ENCODE data around the gene KLHL30.

The KLHL30 gene

GRCh38 chr2:238157506-238158017 lies 19.1 kb downstream of the KLHL30 start:
- no peak overlapping the region for H3K4me3 ChIP-seq (ENCODE audit: low read depth, low read length)
- ChIA-PET POLR2A (no interaction called here), CTCF (no interaction called here)
- DNase-seq (ENCODE audit: low read depth, low spot score) = no peak
- TF ChIP-seq CTCF (IDR thresholded peaks at IDR 0.05; ENCODE audit: insufficient read depth, low read length, missing control alignments) = no peak

GRCh38 chr2:238158018-238158508 lies 19.6 kb downstream of the KLHL30 start:
- POLR2A ChIA-PET = no interaction called here
- H3K4me3 ChIP-seq (ENCODE audit: low read depth, low read length) = no peak overlapping the region
- no peak for TF ChIP-seq CTCF (IDR thresholded peaks at IDR 0.05; ENCODE audit: insufficient read depth, low read length, missing control alignments)
- CTCF ChIA-PET = no interaction called here
- DNase-seq (ENCODE audit: low read depth, low spot score) = no peak

GRCh38 chr2:238158509-238159070 lies 20.1 kb downstream of the KLHL30 start, which contains the start of gene ERFE:
ERFE (plus strand) TSS chr2:238158970; CDS start chr2:238159008, 38 bp downstream.
- ChIA-PET CTCF (interaction anchor here (0.7 to 3.1 kb wide), 5 partner anchors 9 to 105 kb away, joined by 3 to 28 read pairs (median 4); no protein-coding TSS in a partner anchor), POLR2A (no interaction called here)
- peak within 1 kb of the TSS; percentile 43 for H3K4me3 ChIP-seq (ENCODE audit: low read depth, low read length)
- TF ChIP-seq CTCF (IDR thresholded peaks at IDR 0.05; ENCODE audit: insufficient read depth, low read length, missing control alignments) = peak; percentile 72
- no peak for DNase-seq (ENCODE audit: low read depth, low spot score)

GRCh38 chr2:238159071-238159539 lies 20.6 kb downstream of the KLHL30 start:
- peak overlapping the region; percentile 43 for H3K4me3 ChIP-seq (ENCODE audit: low read depth, low read length)
- ChIA-PET CTCF (interaction anchor here (0.7 to 3.1 kb wide), 6 partner anchors 9 to 105 kb away, joined by 3 to 28 read pairs (median 4); no protein-coding TSS in a partner anchor), POLR2A (no interaction called here)
- TF ChIP-seq CTCF (IDR thresholded peaks at IDR 0.05; ENCODE audit: insufficient read depth, low read length, missing control alignments) = no peak
- DNase-seq (ENCODE audit: low read depth, low spot score) = no peak

GRCh38 chr2:238159661-238160205 lies 21.3 kb downstream of the KLHL30 start:
- TF ChIP-seq CTCF (IDR thresholded peaks at IDR 0.05; ENCODE audit: insufficient read depth, low read length, missing control alignments) = no peak
- ChIA-PET CTCF (interaction anchor here (1.2 to 3.1 kb wide), 5 partner anchors 8 to 104 kb away, joined by 5 to 28 read pairs (median 6); no protein-coding TSS in a partner anchor), POLR2A (interaction anchor here (0.7 kb wide), 1 partner anchor 10 kb away, joined by 3 read pairs; no protein-coding TSS in a partner anchor)
- DNase-seq (ENCODE audit: low read depth, low spot score) = no peak
- H3K4me3 ChIP-seq (ENCODE audit: low read depth, low read length) = peak overlapping the region; percentile 43; the same call in 1 of the 2 replicates
